Type B pancreatic cell (in vitro differentiated cells): ENCODE data around the gene COL23A1. TPM values are rescaled to one million over a fixed set of nuclear protein-coding genes. Genes with fewer than 3 reads are reported as not detected.

Source experiments
- DNase-seq: peaks from one replicate; pipeline ENCODE4 v3.0.0; 2021; ENCODE audit warnings: mixed read lengths; ENCODE audit not compliant: unreplicated experiment; ENCODE audit errors: extremely low spot score
- H3K27ac Mint-ChIP-seq: 2 replicates; pipeline ENCODE4 v1.8.0; 2021; ENCODE audit warnings: mild to moderate bottlenecking, mixed read lengths
- H3K27me3 Mint-ChIP-seq: 2 replicates; pipeline ENCODE4 v1.8.0; 2021; ENCODE audit warnings: mixed read lengths
- H3K36me3 Mint-ChIP-seq: 2 replicates; pipeline ENCODE4 v1.8.0; 2021; ENCODE audit warnings: mixed read lengths
- H3K4me1 Mint-ChIP-seq: one replicate; pipeline ENCODE4 v1.8.0; 2021; ENCODE audit warnings: mixed read lengths; ENCODE audit not compliant: unreplicated experiment
- H3K4me3 Mint-ChIP-seq: 2 replicates; pipeline ENCODE4 v1.8.0; 2021; ENCODE audit warnings: mild to moderate bottlenecking, mixed read lengths
- H3K9me3 Mint-ChIP-seq: 2 replicates; pipeline ENCODE4 v1.8.0; 2021; ENCODE audit warnings: mixed read lengths
- CTCF ChIP-seq: fragments of 200-600 bp; sonication (generic); conservative IDR thresholded peaks from 2 replicates; pipeline ENCODE4 v1.5.0; 2021; ENCODE audit warnings: antibody characterized with exemption, mild to moderate bottlenecking
- total RNA-seq: library from RNA; stranded (reverse); gene quantifications from 2 replicates; pipeline ENCODE4 v1.2.1, GENCODE V29; 2021; ENCODE audit warnings: low replicate concordance

Gene COL23A1
- total RNA-seq, 1 donor from 2014 or later = 15.5 TPM

GRCh38 chr5:178450121-178451028, 139.8 kb downstream of the COL23A1 start:
- DNase-seq = peak; percentile 57
- Mint-ChIP-seq H3K36me3 (no peaks in the 10 kb centered on the region), H3K9me3 (no peaks in the 10 kb centered on the region), H3K4me3 (no peak overlapping the region), H3K27ac (no peak overlapping the region), H3K27me3 (peaks cover 3% of the 10 kb centered on the region), H3K4me1 (peaks cover 22% of the 10 kb centered on the region)
- no peak for TF ChIP-seq CTCF

GRCh38 chr5:178449163-178450070, 140.8 kb downstream of the COL23A1 start:
- no peak overlapping the region for H3K4me3 Mint-ChIP-seq
- no peak for TF ChIP-seq CTCF
- H3K27ac Mint-ChIP-seq = no peak overlapping the region
- DNase-seq = peak; percentile 49
- no peaks in the 10 kb centered on the region for H3K9me3 Mint-ChIP-seq
- no peaks in the 10 kb centered on the region for H3K36me3 Mint-ChIP-seq
- peaks cover 3% of the 10 kb centered on the region for H3K27me3 Mint-ChIP-seq
- peaks cover 22% of the 10 kb centered on the region for H3K4me1 Mint-ChIP-seq

- H3K27me3 Mint-ChIP-seq = peaks cover 3% of the 10 kb centered on the region
- no peak overlapping the region for H3K4me3 Mint-ChIP-seq
- DNase-seq = no peak
- no peak overlapping the region for H3K27ac Mint-ChIP-seq
- no peaks in the 10 kb centered on the region for H3K36me3 Mint-ChIP-seq
- H3K4me1 Mint-ChIP-seq = peaks cover 4% of the 10 kb centered on the region
- no peak for TF ChIP-seq CTCF
- no peaks in the 10 kb centered on the region for H3K9me3 Mint-ChIP-seq
These were observed 144.7 kb downstream of the COL23A1 start for GRCh38 chr5:178445534-178445933.

GRCh38 chr5:178442405-178443257, 147.6 kb downstream of the COL23A1 start:
- no peaks in the 10 kb centered on the region for H3K36me3 Mint-ChIP-seq
- H3K27ac Mint-ChIP-seq = no peak overlapping the region
- H3K4me1 Mint-ChIP-seq = peaks cover 19% of the 10 kb centered on the region

More at GRCh38 chr5:178442405-178443257, 147.6 kb downstream of the COL23A1 start:
- peak; percentile 49 for DNase-seq
- Mint-ChIP-seq H3K27me3 (no peaks in the 10 kb centered on the region), H3K4me3 (no peak overlapping the region), H3K9me3 (no peaks in the 10 kb centered on the region)
- no peak for TF ChIP-seq CTCF
